T47D (cell line): Measurements from ENCODE around the gene ART4.

Source experiments
- DNase-seq, 2 experiments: peaks; one replicate each; pipeline versions ENCODE4 v3.0.0 to v3.0.0-alpha.2; 2011 to 2012; ENCODE audit warnings: low read depth in 1 of 2, low spot score in 1 of 2
- JUND ChIP-seq: IDR thresholded peaks from 2 replicates; pipeline ENCODE4 v1.6.1; 2012; ENCODE audit warnings: low read depth
- in situ Hi-C: cut with HindIII; loops from 2 replicates; pipeline ENCODE4 v1.10.0; 2016; ENCODE audit warnings: low sequenced_read_pairs, low pct_unique_long_range_greater_than_20kb

Gene ART4

DNA sequence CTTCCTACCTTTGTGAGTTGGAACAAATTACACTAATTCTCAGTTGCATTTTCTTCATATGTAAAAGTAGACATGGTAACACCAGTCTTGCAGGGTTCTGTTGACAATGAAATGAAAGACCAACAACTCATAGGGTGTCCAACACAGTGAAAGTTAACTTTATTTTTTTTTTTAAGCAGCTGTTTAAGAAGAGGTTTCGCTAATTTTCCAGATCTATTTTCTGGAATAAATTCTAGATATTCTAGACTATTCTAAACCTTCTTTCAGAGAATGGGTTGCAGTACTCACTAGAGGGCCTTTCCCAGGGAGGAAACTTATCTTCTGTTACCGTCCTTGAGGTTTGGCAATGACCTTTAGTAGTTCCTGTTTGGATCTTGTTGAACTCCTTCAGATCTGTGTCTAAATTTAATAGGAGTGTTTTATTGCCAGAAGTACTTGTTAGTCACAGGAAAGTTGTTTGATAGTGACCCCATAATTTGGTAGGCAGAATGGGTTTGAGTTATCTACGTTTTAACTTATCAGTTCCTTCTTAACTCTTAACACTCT is 2.8 kb upstream of the ART4 start:
- in situ Hi-C loops = no loop called here
- DNase-seq = no peak
- TF ChIP-seq JUND = no peak

DNA sequence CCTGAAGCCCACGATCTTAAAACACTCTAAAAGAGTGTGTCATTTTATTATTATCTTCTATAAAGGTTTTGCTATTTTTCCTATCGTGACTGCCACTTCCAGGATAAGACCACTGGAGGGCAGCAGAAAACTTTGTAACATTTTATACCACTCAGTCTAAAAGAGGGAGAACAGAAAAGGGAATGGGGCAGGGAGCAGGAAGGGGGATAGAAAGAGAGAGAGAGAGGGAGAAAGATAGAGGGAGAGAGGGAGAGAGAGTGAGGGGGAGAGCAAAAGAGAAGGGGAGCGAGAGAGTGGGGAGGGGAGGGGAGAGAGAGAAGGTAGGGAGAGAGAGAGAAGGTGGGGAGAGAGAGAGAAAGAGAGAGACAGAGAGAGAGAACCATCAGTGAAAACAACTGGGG is 2.0 kb upstream of the ART4 start:
- in situ Hi-C loops = no loop called here
- no peak for TF ChIP-seq JUND
- DNase-seq = peak; percentile 4 to 66

DNA sequence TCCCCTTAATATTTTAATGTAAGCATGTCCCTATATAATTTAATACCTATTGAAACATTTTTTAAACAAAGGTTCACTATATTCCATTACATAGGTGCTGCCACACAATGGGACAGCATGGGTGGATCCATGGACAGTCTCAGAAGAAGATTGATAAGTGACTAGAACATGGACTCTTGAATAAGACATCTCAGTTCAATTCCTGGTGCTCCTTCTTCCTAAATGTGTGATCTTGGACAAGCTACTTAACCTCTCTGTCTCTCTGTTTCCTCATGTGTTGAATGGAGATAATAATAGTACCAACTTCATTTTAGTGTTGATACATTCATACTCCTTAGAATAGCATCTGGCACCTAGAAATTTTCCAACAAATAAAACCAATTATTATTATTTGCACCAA is 1.1 kb upstream of the ART4 start:
- TF ChIP-seq JUND = no peak
- in situ Hi-C loops = no loop called here
- DNase-seq = no peak

- in situ Hi-C loops = no loop called here
- no peak for DNase-seq
- TF ChIP-seq JUND = no peak
These were observed 1.0 kb downstream of the ART4 start for GRCh38 chr12:14842315-14842714.

- DNase-seq = peak in 1 of 2 experiments; percentile 81
- TF ChIP-seq JUND = no peak; the same call in 1 of the 2 replicates
- in situ Hi-C loops = no loop called here
These were observed 1.6 kb downstream of the ART4 start for GRCh38 chr12:14841761-14842160.

DNA sequence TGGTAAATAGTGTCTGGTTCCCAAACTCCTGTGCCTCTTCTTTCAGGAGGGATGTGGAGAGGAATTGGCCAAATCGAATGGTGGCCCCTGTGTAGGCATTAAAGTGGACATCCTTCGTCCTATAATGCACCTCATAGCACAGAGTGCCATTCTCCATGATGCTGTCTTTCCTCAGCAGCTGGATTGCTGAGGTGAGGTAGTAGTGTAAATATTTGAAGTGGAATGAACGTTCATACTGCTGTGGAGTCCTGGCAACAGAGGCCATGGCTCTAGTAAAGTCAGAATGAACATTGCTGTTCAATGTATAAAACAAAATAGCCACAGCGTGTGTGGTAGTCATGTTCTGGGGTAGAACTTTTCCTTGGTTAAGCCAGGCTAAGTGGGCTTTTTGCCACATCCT is 2.7 kb downstream of the ART4 start:
- TF ChIP-seq JUND = no peak
- in situ Hi-C loops = no loop called here
- DNase-seq = no peak

GRCh38 chr12:14839262-14839661 is 4.1 kb downstream of the ART4 start:
- no peak for TF ChIP-seq JUND
- in situ Hi-C loops = no loop called here
- DNase-seq = no peak

DNA sequence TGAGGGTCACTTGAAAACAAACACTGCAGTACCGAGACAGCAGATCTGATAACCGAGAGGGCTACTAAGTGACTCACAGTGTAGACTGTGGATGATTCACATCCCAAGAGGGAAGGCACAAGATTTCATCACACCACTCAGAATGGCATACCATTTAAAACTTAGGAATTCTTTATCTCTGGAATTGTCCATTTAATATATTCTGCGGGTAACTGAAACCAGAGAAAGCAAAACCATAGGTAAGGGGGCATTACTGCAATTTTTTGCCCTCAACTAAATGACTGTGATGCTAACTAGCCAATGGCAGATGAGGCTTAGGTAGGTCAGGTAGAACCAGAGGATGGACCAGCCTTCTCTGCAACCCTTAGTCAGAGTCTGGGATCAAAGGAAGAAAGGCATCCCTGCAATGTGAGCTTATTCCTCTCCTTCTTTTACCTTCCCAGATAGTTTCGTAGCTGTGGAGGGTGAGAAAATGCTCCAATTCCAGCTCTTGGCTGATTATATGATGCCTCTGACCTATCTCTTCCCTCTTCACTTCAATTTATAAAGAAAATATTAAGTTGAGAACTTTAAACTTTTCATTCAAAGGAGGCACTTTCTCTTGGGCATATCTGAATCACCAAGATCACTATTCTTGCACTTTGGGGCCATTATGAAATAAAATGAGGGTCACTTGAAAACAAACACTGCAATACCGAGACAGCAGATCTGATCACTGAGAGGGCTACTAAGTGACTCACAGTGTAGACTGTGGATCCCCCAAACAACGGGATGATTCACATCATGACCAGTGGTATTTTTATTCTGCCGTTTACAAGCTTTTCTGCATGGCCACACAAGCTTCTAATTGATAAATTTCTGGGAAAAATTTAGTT is 6.8 kb downstream of the ART4 start:
- no peak for DNase-seq
- no peak for TF ChIP-seq JUND
- in situ Hi-C loops = no loop called here

- TF ChIP-seq JUND = no peak
- in situ Hi-C loops = no loop called here
- DNase-seq = no peak
These were observed 8.8 kb downstream of the ART4 start for GRCh38 chr12:14834509-14834908.

- in situ Hi-C loops = no loop called here
- no peak for DNase-seq
- TF ChIP-seq JUND = no peak
These were observed 9.4 kb downstream of the ART4 start for GRCh38 chr12:14833952-14834351.

GRCh38 chr12:14833336-14833735 is 10.0 kb downstream of the ART4 start:
- in situ Hi-C loops = no loop called here
- no peak for TF ChIP-seq JUND
- DNase-seq = no peak

DNA sequence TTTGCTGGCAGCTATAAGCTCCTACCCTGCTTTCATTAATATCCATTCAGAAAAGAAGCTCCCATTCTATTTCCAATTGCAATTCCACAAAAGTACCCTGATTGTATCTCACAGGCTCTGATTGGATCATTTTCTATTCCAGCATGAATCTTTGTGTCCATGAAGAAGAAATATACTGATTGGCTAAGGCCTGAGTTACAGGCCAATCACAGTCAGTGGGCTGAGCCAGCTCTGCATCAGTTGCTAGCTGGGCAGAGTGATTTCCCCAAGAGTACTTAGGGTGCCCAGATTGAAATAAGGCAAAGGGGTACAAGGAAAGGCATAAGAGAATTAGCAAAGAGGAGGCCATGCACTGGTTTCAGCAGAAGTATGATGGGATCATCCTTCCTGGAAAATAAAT is 14.4 kb downstream of the ART4 start:
- TF ChIP-seq JUND = no peak
- no peak for DNase-seq
- in situ Hi-C loops = no loop called here

GRCh38 chr12:14827043-14827442 is 16.3 kb downstream of the ART4 start:
- in situ Hi-C loops = no loop called here
- no peak for TF ChIP-seq JUND
- DNase-seq = no peak
